ENCODE data around the gene CAB39.
A peak's percentile ranks its signal among the peaks of the same experiment; 100 is the strongest.
"Not testable (repeated sequence)": the region's sequence is repeated elsewhere in the genome, so short reads cannot be mapped to it uniquely, and the experiment has no call there.

Gene CAB39

DNA sequence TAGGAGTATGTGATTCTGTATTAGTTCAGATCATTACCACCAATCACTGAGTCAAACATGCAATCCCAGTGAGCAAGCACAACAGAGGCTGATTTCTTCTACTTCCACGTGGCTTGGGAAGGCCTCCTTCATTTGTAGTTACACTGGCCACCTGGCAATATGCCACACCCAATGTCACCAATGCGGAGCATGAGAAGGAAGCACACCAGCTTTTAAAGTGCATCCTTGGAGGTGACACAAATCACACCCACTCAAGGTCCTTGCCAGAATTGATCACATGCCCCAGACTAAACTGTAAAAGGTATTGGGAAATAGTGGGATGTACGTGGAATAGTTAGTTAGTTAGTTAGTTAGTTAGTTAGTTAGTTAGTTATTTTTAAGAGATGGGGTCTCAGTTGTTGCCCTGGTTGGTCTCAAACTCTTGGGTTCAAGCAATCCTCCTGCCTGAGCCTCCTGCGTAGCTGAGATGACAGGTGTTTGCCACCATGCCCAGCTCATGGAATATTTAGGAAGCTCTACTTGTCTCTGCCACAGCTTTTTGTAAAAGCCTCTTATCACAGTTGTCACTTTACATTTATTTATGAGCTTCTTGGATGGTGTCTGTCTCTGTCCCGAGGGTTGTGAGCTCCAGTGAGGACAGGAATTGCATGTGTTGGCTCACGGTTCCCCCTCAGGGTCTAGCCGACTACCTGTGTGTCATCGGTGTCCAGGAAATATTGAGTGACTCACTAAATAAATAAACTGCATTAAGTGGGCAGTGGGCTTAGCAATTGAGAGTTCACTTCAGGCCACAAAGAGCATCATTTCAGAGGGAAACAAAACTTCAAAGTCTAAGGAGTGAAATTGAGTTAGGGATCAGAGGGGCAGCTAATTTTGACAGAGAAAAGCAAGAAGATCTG, 28.1 kb upstream of the CAB39 start:
- DNase-seq, result no peak

DNA sequence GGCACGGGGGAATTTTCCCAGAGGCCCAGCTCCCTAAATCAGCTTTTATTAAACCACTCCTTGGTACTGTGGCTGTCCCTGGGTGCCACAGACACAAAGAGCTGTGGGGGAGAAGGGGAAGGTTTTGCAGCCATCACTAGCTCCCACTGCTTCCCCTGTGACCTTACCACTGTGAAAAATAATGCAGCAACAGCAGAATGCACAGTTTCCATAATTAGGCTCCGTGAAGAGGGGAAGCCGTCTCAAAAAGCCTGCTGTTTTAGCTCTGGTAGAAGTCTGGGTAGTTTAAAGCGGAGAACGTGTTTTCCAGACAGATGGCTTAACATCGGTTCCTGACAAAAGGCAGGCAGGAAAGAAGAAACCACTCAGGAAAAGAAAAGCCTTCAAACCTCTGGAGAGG, 27.5 kb upstream of the CAB39 start:
- no peak for DNase-seq

DNA sequence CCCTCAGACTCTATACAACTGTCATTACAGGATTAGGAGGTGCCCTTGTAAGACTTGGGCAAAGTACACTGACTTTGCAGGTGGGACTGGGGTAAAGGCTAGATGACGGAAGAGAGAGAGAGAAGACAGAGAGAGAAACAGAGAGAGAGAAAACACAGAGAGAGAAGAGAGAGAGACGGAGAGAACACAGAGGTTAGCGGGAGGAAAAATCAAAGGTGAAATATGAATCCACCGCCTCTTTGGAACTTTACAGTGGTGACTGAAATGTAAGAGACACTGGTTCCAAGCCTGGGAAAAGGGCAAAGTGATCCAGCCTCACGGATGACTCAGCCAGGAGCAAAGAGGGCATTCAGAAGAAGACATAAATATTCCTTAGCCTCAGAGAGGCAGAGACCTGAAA, 25.1 kb upstream of the CAB39 start:
- DNase-seq, result no peak

DNA sequence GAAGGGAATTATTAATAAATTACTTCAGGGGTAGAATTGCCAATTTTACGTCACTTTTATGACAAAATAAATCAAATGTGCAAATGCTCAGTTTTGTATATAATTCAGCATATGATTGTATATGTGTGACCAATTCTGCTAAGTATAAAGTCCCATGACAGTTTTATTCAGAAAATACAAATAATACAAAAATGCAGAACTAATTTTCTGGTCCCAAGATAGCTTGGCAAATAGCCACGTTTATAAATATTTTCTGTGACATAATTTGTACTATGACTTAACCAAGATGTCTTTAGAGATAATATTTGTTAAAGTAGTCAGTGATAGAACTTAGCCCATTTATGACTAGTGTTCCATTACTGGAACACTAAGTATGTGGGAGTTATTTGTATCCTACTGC, 24.2 kb upstream of the CAB39 start:
- no peak for DNase-seq

DNA sequence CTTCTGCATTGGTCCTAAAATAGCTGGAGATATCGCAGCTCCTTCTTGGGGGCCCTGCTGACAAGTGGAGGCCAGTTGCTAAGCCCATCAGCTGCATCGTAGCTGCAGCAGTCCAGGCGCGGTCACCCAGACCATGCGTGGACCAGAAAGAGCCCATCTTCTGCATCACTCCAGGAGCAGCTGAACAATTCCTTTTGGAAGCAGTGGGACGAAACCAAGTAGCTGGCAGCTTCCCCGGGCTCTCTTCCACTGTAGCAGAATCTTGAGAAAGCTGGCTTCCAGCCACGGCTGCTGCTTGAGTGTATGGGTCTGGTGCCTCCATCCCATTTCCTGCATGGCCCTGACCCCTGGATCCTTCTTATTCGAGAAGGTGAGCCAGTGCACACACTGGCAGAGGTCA, 22.2 kb upstream of the CAB39 start:
- no peak for DNase-seq

DNA sequence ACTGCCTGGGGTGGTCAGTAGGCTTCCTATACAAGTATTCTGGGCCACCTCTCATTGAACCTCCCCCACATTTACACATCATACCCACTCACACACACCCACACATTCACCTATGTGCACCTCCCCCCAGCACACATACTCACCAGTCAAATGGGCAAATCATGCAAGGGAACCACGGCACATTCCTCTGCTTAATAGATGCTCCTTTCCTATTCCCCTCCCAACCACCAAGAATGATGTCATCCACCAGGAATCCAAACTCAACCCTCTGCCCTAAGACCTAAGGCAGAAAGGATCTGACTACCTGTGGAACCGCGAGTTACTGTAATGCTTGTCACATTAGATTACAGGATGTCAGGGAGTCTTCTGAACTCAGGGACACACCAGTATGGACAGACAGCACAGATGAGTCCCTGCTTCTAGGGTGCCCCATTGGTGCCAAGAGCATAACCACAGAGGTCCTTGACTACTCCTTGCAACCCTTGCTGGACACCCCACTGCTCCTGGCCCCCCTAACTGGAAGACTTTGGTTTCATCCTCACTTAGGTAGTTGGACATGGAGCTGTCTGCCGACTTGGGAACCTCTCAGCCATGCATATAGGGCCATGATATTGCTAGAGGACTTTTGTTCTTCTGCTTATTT, 21.5 kb upstream of the CAB39 start:
- no peak for DNase-seq

DNA sequence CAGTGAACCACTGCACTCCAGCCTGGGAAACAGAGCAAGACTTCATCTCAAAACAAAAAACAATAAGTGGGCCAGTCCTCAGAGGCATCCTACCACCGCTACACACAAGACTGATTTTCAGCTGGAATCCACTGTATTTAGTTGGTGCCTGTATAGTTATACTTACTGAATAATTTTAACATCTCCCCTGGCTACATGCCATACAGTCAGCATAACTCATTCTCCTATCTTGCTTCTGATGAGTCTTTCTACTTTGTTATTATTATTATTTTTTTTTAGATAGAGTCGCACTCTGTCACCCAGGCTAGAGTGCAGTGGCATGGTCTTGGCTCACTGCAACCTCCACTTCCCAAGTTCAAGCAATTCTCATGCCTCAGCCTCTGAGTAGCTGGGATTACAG, 19.9 kb upstream of the CAB39 start:
- no peak for DNase-seq

DNA sequence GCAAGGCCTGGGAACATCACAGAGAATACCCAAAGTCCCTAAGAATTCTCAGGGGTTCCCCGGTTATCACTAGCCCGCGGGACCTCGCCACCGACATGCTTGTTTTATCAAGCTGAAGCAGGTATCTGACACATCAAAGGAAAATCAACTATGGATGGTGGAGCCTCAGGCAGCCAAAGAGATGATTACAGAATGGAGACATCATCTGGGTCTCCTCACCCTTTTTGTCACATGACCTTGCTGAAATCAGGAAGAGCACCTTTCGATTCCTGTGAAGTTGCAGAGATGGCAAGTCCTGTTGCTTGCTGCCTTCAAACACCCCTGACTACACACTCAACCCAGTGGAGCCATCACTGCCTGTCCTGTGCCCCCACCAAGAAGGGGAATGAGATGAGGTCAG, 19.2 kb upstream of the CAB39 start:
- DNase-seq, result no peak

DNA sequence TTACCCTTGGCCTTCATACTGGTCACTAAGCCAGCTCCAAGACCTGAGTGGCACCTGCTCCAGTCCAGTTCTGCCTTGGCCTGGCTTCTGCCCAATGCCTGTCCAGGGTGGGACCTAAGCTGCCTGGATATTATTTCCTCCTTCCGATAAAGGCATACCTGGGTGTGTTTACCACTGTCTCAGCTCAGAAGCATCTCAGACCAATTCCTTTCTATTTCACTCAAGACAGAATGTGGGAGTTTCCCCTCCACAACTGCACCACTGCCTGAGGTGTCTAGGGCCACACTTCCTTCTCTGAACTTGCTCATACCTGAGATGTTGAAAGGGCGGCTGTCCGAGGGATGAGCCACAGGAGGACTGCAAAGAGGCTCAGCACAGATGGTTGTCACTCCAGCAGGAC, 18.4 kb upstream of the CAB39 start:
- DNase-seq, result no peak

DNA sequence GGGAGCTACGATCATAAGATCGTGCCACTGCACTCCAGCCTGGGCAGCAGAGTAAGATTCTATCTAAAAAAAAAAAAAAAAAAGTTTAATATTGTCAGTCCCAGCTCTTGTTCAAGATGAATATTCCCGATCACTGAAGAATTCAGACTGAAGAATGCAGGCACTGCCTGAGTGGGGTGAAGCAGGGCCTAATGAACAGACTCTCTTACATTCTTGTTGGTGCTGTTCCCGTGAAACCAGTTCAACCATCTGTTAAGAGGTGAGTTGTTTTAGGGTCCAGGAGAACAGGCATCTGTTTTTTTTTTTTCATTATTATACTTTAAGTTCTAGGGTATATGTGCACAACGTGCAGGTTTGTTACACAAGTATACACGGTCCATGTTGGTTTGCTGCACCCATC, 17.1 kb upstream of the CAB39 start:
- no peak for DNase-seq

DNA sequence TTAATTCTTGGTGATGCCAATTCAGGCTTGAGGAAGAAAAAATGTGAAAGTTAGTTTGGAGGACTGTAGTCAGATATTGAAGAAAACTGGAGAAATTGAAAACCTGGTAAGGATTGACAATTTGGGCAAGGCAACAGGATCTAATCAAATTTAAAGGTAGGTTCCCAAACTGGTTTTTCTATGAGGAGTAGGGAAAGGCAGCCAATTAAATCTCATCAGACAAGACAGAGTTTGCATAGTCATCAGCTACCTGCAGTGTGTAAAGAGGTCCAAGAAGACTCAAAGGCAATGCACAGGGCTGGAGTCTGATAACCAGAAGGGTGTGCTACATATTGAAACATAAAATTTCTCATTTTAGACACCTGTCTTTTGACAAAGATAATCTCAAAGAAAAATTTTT, 16.0 kb upstream of the CAB39 start:
- no peak for DNase-seq

DNA sequence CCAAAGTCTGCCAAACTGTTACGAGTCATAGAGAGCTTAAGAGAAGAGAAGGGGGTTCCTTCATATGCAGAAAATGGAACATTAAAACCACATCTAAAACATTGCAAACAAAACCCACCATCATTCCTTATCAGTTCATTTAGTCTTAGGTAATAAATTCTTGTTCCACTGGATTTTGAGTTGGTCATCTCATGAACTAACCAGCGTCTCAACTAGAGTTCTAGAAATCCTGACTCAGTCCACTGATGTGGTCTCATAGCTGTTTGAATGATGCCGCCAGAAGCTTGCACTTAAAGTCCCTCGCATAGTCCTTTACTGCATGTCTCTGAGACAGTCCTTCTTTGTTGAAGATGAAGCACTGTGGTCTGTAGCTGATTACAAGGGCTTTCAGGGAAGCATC, 15.0 kb upstream of the CAB39 start:
- no peak for DNase-seq

DNA sequence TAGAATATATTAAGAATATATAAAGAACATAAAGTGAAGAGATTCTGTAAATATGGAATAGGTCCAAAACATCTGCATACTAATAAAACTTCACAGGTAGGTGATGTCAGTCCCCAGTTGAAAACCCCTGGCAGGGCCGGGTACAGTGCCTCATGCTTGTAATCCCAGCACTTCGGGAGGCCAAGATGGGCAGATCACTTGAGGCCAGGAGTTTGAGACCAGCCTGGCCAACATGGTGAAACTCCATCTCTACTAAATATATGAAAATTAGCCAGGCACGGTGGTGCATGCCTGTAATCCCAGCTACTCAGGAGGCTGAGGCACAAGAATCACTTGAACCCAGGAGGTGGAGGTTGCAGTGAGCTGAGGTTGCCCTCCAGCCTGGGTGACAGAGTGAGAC, 13.9 kb upstream of the CAB39 start:
- DNase-seq, result not testable (repeated sequence)

DNA sequence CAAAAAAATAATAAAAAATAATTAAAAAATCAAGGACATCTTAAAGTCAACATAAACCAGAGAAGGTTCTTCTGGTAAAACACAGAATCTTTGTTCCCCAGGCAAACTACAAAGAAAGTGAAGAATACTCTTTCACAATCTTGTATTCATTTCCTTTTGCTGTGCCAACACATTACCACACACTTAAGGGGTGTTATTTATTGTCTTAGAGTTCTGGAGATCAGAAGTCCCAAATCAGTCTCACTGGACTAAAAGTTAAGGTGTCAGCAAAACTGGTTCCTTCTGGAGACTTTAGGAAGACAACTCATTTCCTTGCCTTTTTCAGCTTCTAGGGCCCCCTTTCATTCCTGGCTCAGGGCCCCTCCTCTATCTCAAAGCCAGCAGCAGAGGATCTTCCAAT, 12.2 kb upstream of the CAB39 start:
- no peak for DNase-seq

DNA sequence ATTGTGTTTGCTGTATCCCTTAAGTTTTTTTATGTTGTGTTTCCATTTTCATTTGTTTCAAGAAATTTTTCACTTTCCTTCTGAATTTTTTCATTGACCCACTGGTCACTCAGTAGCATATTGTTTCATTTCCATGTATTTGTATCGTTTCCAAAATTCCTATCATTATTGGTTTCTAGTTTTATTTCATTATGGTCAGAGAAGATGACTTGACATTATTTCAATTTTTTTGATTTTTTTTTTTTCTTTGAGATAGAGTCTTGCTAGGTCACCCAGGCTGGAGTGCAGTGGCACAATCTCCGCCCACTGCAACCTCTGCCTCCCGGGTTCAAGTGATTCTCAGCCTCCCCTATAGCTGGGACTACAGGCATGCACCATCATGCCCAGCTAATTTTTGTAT, 11.3 kb upstream of the CAB39 start:
- DNase-seq, result no peak

DNA sequence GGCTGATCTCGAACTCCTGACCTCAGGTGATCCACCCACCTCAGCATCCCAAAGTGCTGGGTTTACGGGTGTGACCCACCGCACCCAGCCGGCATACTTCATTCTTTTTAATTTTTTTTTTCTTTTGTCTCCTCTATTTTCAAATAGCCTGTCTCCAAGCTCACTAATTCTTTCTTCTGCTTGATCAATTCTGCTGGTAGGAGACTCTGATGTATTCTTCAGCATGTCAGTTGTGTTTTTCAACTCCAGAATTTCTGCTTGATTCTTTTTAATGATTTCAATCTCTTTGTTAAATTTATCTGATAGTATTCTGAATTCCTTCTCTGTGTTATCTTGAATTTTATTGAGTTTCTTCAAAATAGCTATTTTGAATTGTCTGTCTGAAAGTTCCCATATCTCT, 10.2 kb upstream of the CAB39 start:
- DNase-seq, result not testable (repeated sequence)

DNA sequence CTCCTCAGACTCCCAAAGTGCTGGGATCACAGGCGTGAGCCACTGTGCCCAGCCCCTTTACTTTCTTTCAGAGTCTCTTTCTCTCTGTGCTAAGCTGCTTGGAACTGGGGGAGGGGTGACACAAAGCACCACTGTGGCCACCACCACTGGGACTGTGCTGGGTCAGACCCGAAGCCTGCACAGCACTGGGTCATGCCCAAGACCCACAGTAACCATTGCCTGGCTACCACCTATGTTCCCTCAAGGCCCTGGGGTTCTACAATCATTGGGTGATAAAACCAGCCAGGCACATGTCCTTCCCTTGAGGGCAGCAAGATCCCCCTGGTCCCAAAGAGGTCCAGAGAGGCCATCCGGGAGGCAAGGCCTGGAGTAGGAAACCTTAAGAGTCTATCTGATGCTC, 9.1 kb upstream of the CAB39 start:
- DNase-seq, result no peak

DNA sequence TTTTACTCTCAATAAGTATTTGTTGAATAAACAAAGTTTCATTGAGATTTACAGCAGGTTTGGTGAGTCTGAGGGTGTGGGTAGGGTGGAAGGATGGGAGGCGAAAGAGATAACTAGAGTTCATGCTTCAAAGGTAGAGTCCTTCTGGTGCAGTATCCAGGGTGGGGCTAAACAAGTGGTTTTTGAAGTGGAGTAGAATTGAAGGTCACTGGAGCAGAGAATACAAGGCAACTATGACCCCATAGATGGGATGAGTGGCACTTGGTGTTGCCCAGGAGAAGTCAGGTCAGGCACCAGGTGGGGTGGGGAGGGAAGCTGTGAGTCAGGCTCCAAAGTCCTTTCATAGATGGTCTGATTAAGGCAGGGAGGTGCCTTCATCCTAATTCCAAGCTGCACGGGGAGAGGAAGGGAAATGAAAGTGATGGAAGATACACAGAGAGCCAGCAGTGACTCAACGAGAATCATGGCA, 6.6 kb upstream of the CAB39 start:
- no peak for DNase-seq

DNA sequence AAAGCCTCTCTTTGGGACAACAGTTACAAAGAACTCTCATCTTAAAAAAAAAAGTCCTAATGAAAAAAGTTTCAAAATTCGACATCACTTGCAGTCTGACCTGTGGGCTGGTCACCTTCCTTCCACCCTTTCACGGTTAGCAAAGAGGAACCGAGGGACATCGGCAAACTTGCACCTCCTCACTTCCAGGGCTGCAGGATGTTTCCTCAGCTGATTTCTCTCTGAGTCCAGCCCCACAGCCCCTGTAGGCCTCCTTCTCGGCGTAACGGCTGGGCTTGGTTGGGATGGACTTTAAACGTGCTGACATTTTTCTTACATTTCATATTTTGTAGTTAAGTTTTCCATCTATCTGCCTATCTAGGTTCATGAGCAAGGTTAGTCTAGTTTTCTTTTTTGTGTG, 5.7 kb upstream of the CAB39 start:
- DNase-seq, result no peak

DNA sequence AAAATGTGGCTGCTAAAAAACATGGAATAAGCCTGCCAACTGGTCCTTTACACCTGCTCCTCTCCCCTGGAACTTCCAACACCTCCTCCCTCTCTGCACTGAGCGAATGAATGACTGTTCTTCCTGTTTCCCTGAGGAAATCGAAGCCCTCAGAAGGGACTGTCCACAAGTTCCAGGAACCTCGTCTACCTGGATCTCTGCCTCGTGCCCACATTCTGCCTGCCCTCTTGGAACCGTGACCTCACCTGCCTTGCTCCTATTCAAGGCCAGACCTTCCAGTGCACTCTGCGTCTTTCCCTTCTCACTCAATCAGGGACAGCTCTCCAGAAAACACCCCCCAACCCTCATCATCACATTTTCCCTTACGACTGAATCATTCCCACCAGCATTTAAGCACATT, 4.4 kb upstream of the CAB39 start:
- DNase-seq, result no peak

DNA sequence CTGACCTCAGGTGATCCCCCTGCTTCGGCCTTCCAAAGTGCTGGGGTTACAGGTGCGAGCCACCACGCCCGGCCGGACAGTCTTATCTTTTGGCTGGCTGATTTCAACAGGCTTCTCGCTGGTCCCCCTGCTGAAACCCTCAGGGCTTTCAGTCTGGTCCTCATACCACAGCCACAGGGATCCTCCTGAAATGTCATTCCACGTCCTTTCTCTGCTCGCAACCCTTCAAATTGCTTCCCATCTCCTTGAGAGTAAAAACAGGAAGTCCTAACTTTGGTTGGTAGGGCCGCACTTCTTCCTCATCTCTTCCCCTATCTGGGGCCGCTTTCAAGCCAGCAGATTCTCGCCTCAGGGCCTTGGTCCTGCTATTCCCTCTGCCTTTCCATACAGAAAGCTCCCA, 1.4 kb upstream of the CAB39 start:
- DNase-seq, result peak; percentile 22

DNA sequence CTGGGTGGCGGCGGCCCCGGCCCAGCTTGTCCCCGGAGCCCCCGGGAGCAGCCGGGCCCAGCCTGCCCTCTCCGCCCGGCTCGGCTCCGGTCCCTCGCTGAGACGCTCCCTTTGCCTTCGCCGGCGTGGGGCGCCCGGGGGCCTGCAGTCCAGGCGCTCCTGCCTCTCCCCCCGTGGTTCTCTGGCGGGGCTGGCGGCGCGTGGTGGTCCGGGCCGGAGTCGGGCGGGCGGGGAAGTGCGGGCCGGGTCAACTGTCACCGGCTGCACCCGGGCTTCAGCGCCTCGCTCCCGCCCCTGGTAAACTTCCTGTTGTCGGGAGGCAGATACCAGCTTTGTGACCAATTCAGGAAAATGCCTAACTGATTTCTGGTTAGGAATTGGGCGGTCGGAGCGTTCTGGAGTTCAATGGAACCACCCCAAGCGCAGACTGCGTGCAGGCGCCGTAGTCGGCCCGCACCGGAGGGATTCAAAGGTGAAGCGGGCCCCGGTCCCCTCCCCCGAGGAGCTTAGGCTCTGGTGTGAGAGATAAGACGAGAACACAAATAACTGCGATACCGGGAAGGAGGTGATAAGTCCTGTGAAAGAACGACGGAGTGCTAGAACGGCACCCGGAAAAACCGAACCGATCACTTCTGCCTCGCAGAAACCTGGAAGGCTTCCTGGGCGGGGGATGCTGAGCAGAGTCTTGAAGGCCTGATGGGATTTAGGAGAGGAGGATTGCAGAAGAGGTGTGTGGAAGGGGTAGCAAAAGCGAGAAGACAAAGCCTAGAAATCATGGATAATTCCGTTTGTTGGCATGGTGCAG, 891 bp downstream of the CAB39 start:
- DNase-seq, result peak; percentile 46

DNA sequence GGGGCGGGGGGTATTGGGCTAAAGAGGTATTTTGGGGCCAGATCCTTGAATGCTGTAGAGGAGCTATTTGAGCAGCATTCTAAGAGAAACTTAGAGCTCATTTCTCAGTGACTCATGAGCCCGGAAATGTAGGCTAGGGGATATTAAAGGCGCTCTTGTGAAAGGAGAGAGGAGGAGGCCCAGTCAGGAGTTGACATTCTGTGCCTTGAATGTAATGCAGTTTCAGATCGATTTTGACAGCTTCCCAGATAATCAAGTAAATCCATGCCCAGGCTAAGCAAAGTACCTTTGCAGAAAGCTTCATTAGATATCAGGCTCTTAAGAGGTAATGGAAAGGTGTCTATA, 1.5 kb downstream of the CAB39 start:
- peak; percentile 19 for DNase-seq

DNA sequence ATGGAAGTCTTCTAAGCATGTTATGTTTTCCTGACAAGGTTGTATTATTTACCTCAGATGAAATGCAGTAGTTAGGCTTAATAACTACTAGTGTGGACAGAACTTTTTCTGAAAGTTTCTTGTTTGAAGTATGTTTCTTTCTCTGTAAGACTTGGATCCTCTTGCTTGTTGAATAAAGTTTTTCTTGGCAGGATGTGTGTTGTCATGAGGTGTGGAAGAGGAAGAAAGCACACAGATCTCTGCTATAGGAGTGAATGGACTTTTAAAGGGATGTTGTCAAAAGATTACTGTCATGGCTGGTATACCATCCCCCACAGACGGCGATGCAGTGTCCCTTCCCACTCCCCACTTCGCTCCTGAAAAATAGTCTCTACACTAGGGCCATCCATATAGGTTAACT, 2.6 kb downstream of the CAB39 start:
- DNase-seq, result no peak

Measured in CD4-positive, alpha-beta T cell treated with Interleukin-15 for 1 hour (primary cell).